SU-DHL-6 (cell line): ENCODE results near the gene PDE6H.
A peak's percentile ranks its signal among the peaks of the same experiment; 100 is the strongest.

Experiments used
- H2AFZ ChIP-seq: fragments of 200-600 bp; sonication (generic); 2 replicates; pipeline ENCODE4 v1.6.1; 2014; ENCODE audit warnings: low read depth, mild to moderate bottlenecking, moderate library complexity, mixed read lengths, antibody characterized with exemption, low read length; ENCODE audit not compliant: severe bottlenecking
- H3F3A ChIP-seq: fragments of 200-600 bp; shearing (Covaris generic); 2 replicates; pipeline ENCODE4 v1.6.0; 2016; ENCODE audit warnings: antibody characterized with exemption, mild to moderate bottlenecking; ENCODE audit not compliant: insufficient read depth
- H3K27ac ChIP-seq: fragments of 200-600 bp; sonication (generic); 2 replicates; pipeline ENCODE4 v1.5.1; 2016; ENCODE audit warnings: low read depth, mild to moderate bottlenecking, low read length, moderate library complexity, mixed read lengths
- H3K27me3 ChIP-seq: fragments of 200-600 bp; sonication (generic), shearing (Covaris generic); 2 replicates; pipeline ENCODE4 v1.6.0; 2014; ENCODE audit warnings: mild to moderate bottlenecking, low read length
- H3K36me3 ChIP-seq: fragments of 200-600 bp; sonication (generic); 2 replicates; pipeline ENCODE4 v1.6.1; 2014; ENCODE audit warnings: mild to moderate bottlenecking, low read length, mixed read lengths
- H3K4me2 ChIP-seq: fragments of 300-600, 200-600 bp; shearing (Covaris generic), sonication (generic); 2 replicates; pipeline ENCODE4 v1.6.0; 2014; ENCODE audit warnings: low read length, low read depth, mild to moderate bottlenecking; ENCODE audit not compliant: poor library complexity, severe bottlenecking
- H3K4me3 ChIP-seq: fragments of 200-600 bp; sonication (generic); 2 replicates; pipeline ENCODE4 v1.5.1; 2014; ENCODE audit warnings: antibody characterized with exemption, low read length, mild to moderate bottlenecking, mixed read lengths; ENCODE audit not compliant: insufficient read depth, poor library complexity, severe bottlenecking
- H3K79me2 ChIP-seq: fragments of 200-600 bp; sonication (generic); 2 replicates; pipeline ENCODE4 v1.6.1; 2014; ENCODE audit warnings: mild to moderate bottlenecking, low read length, moderate library complexity; ENCODE audit not compliant: insufficient read depth
- H3K9ac ChIP-seq: fragments of 200-600 bp; sonication (generic); 2 replicates; pipeline ENCODE4 v1.7.0; 2014; ENCODE audit warnings: mild to moderate bottlenecking, low read length
- H3K9me2 ChIP-seq: fragments of 200-600 bp; sonication (generic); replicated peaks from 2 replicates; pipeline ENCODE4 v1.6.1; 2014; ENCODE audit warnings: low read length; ENCODE audit not compliant: insufficient read depth
- H3K9me3 ChIP-seq: fragments of 200-600 bp; sonication (generic); 2 replicates; pipeline ENCODE4 v1.6.1; 2014; ENCODE audit warnings: low read length, mixed read lengths; ENCODE audit not compliant: insufficient read depth
- H4K20me1 ChIP-seq: fragments of 200-600 bp; sonication (generic); 2 replicates; pipeline ENCODE4 v1.6.1; 2014; ENCODE audit warnings: low read depth, mild to moderate bottlenecking, antibody characterized with exemption, low read length, moderate library complexity, mixed read lengths
- EZH2phosphoT487 ChIP-seq: fragments of 200-600 bp; sonication (generic), shearing (Covaris generic); conservative IDR thresholded peaks from 2 replicates; pipeline ENCODE4 v1.6.1; 2018; ENCODE audit warnings: mild to moderate bottlenecking, antibody characterized with exemption, low read length, moderate library complexity, mixed read lengths
- TF ChIP-seq, protein P1 (sequence below): fragments of 200-600 bp; sonication (generic); IDR thresholded peaks from one replicate; pipeline ENCODE4 v1.5.1; 2017; ENCODE audit warnings: antibody characterized with exemption, mild to moderate bottlenecking, low read length, moderate library complexity; ENCODE audit not compliant: insufficient read depth, poor library complexity, severe bottlenecking

PDE6H gene

GRCh38 chr12:14956905-14957304 is 15.9 kb upstream of the PDE6H start:
- H3K79me2 ChIP-seq: peaks cover 95% of the 10 kb centered on the region
- no peaks in the 10 kb centered on the region for H3K36me3 ChIP-seq
- H3K9me2 ChIP-seq: no peaks in the 10 kb centered on the region
- peak overlapping the region; percentile 98 for H3K4me2 ChIP-seq
- H4K20me1 ChIP-seq: peaks cover 28% of the 10 kb centered on the region
- peak overlapping the region; percentile 86 for H3K9ac ChIP-seq
- peak overlapping the region; percentile 96 for H3K27ac ChIP-seq
- no peak overlapping the region for H2AFZ ChIP-seq
- peak overlapping the region; percentile 95 for H3K4me3 ChIP-seq
- no peak for TF ChIP-seq EZH2phosphoT487
- TF ChIP-seq, protein P1, sequence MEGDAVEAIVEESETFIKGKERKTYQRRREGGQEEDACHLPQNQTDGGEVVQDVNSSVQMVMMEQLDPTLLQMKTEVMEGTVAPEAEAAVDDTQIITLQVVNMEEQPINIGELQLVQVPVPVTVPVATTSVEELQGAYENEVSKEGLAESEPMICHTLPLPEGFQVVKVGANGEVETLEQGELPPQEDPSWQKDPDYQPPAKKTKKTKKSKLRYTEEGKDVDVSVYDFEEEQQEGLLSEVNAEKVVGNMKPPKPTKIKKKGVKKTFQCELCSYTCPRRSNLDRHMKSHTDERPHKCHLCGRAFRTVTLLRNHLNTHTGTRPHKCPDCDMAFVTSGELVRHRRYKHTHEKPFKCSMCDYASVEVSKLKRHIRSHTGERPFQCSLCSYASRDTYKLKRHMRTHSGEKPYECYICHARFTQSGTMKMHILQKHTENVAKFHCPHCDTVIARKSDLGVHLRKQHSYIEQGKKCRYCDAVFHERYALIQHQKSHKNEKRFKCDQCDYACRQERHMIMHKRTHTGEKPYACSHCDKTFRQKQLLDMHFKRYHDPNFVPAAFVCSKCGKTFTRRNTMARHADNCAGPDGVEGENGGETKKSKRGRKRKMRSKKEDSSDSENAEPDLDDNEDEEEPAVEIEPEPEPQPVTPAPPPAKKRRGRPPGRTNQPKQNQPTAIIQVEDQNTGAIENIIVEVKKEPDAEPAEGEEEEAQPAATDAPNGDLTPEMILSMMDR: no peak
- peaks cover 81% of the 10 kb centered on the region for H3F3A ChIP-seq
- H3K27me3 ChIP-seq: no peaks in the 10 kb centered on the region
- no peaks in the 10 kb centered on the region for H3K9me3 ChIP-seq

- Histone ChIP-seq H3K27me3 (no peaks in the 10 kb centered on the region), H3K79me2 (peaks cover 87% of the 10 kb centered on the region), H3K9ac (peak overlapping the region; percentile 86), H4K20me1 (peaks cover 28% of the 10 kb centered on the region), H3K27ac (peak overlapping the region; percentile 96), H3K4me3 (peak overlapping the region; percentile 95), H2AFZ (no peak overlapping the region), H3K36me3 (no peaks in the 10 kb centered on the region), H3K4me2 (peak overlapping the region; percentile 98), H3K9me2 (no peaks in the 10 kb centered on the region), H3K9me3 (no peaks in the 10 kb centered on the region), H3F3A (peaks cover 84% of the 10 kb centered on the region)
- no peak for TF ChIP-seq EZH2phosphoT487
- TF ChIP-seq, protein P1: no peak
These were observed 15.2 kb upstream of the PDE6H start for GRCh38 chr12:14957551-14958168.

- no peaks in the 10 kb centered on the region for H3K27me3 ChIP-seq
- peak overlapping the region; percentile 96 for H3K27ac ChIP-seq
- H3K4me2 ChIP-seq: peak overlapping the region; percentile 98
- H3F3A ChIP-seq: peaks cover 77% of the 10 kb centered on the region
- H3K9me2 ChIP-seq: no peaks in the 10 kb centered on the region
- TF ChIP-seq EZH2phosphoT487: no peak
- TF ChIP-seq, protein P1: no peak
- peak overlapping the region; percentile 86 for H3K9ac ChIP-seq
- H4K20me1 ChIP-seq: peaks cover 19% of the 10 kb centered on the region
- H2AFZ ChIP-seq: no peak overlapping the region
- peaks cover 78% of the 10 kb centered on the region for H3K79me2 ChIP-seq
- H3K36me3 ChIP-seq: no peaks in the 10 kb centered on the region
- no peaks in the 10 kb centered on the region for H3K9me3 ChIP-seq
- H3K4me3 ChIP-seq: peak overlapping the region; percentile 95
These were observed 14.3 kb upstream of the PDE6H start for GRCh38 chr12:14958361-14959125.
